ENCODE results near the gene PDE4B. TPM values are rescaled to one million over a fixed set of nuclear protein-coding genes. Genes with fewer than 3 reads are reported as not detected.

PDE4B gene
- total RNA-seq, 1 donor from 2014 or later: 1.2 TPM

DNA sequence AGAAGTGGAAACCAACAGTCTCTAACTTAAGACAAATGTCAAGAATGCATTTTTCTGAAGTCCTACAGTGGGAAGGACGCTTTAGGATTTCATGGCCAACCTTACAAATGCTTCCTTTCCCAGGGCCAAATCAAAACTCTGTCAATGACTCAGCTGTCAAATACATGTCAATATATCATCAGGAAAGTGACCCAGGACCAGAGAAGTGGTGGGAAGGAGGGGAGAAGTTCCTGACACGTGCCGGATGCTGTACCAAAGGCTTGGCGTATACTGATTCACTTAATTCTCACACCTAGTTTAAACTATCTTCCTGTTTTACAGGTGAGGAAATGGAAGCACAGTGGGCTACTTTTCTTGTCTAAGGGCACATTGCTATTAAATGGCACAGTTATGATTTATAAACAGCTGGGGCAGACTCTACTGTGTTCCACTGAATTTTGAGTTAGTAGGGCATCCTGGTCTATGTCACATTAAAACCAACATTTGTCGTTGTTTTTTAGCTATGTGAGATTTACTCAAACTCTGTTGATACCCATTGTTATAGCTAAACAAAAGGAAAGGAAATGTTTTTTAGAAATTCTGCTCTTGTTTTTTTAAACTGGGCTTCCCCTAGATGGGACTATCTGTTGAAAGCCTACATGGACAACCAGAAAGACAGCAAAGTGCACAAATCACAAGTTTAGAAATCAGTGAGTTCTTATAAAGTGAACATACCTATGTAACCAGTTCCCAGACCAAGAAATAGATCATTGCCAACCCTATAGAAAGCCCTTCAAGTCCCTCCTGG is 533.1 kb downstream of the PDE4B start:
- no peaks in the 10 kb centered on the region for H3K79me2 ChIP-seq (ENCODE audit: low read depth)
- H2AFZ ChIP-seq (replicated peaks): no peak overlapping the region
- peaks cover 6% of the 10 kb centered on the region for H3K4me1 Mint-ChIP-seq
- H3K36me3 Mint-ChIP-seq: peaks cover 6% of the 10 kb centered on the region
- H3K27ac Mint-ChIP-seq: no peak overlapping the region
- no peaks in the 10 kb centered on the region for H3F3A ChIP-seq (ENCODE audit: low read depth)
- H4K20me1 ChIP-seq (ENCODE audit: low read depth): no peaks in the 10 kb centered on the region
- H3K4me3 ChIP-seq: no peak overlapping the region
- H3K27me3 ChIP-seq: no peaks in the 10 kb centered on the region
- no peaks in the 10 kb centered on the region for H3K9me3 ChIP-seq (ENCODE audit: low read depth)
- DNase-seq (ENCODE audit: low spot score): no peak
- H3K27me3 Mint-ChIP-seq (ENCODE audit: insufficient read depth, low read depth): no peaks in the 10 kb centered on the region
- H3K4me1 ChIP-seq: peaks cover 3% of the 10 kb centered on the region
- H3K4me3 Mint-ChIP-seq: no peak overlapping the region
- no peak overlapping the region for H3K27ac ChIP-seq
- H3K36me3 ChIP-seq: no peaks in the 10 kb centered on the region
- no peak overlapping the region for H3K4me2 ChIP-seq
- TF ChIP-seq EZH2 (IDR thresholded peaks at IDR 0.05): no peak
- TF ChIP-seq, protein P1, sequence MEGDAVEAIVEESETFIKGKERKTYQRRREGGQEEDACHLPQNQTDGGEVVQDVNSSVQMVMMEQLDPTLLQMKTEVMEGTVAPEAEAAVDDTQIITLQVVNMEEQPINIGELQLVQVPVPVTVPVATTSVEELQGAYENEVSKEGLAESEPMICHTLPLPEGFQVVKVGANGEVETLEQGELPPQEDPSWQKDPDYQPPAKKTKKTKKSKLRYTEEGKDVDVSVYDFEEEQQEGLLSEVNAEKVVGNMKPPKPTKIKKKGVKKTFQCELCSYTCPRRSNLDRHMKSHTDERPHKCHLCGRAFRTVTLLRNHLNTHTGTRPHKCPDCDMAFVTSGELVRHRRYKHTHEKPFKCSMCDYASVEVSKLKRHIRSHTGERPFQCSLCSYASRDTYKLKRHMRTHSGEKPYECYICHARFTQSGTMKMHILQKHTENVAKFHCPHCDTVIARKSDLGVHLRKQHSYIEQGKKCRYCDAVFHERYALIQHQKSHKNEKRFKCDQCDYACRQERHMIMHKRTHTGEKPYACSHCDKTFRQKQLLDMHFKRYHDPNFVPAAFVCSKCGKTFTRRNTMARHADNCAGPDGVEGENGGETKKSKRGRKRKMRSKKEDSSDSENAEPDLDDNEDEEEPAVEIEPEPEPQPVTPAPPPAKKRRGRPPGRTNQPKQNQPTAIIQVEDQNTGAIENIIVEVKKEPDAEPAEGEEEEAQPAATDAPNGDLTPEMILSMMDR (IDR thresholded peaks at IDR 0.05): no peak
- TF ChIP-seq EZH2phosphoT487 (IDR thresholded peaks at IDR 0.05): no peak
- H3K9ac ChIP-seq: no peak overlapping the region
- no peaks in the 10 kb centered on the region for H3K9me3 Mint-ChIP-seq

DNA sequence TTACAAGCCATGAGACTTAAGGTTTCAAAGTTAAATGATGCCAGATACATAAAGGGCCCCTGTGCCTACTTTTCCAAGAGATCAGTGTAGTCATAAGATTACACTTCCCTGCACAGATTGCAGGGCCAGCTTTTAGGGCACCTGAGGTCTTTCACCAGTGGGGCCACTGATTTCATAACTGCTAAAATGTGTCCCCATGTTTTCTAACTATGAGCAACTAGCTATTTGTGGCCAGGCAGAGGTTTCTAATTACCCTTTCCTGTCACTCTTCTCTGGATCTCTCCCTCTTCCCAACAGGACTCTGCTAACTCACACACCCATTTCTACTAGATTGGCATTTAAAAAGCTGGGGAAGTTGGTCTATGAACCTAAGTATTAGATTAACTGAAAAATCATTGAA is 534.2 kb downstream of the PDE4B start:
- Mint-ChIP-seq H3K4me1 (peaks cover 11% of the 10 kb centered on the region), H3K27ac (no peak overlapping the region), H3K36me3 (peaks cover 2% of the 10 kb centered on the region), H3K9me3 (no peaks in the 10 kb centered on the region), H3K27me3 (ENCODE audit: insufficient read depth, low read depth) (no peaks in the 10 kb centered on the region), H3K4me3 (no peak overlapping the region)
- Histone ChIP-seq H3K27me3 (no peaks in the 10 kb centered on the region), H3K4me2 (no peak overlapping the region), H3K79me2 (ENCODE audit: low read depth) (no peaks in the 10 kb centered on the region), H3K4me1 (peaks cover 11% of the 10 kb centered on the region), H2AFZ (replicated peaks) (no peak overlapping the region), H4K20me1 (ENCODE audit: low read depth) (no peaks in the 10 kb centered on the region), H3K4me3 (no peak overlapping the region), H3F3A (ENCODE audit: low read depth) (peaks cover 3% of the 10 kb centered on the region), H3K9ac (no peak overlapping the region), H3K36me3 (no peaks in the 10 kb centered on the region), H3K9me3 (ENCODE audit: low read depth) (no peaks in the 10 kb centered on the region), H3K27ac (no peak overlapping the region)
- DNase-seq (ENCODE audit: low spot score): no peak
- TF ChIP-seq EZH2phosphoT487 (IDR thresholded peaks at IDR 0.05) (no peak), EZH2 (IDR thresholded peaks at IDR 0.05) (no peak)
- TF ChIP-seq, protein P1 (IDR thresholded peaks at IDR 0.05): no peak

GRCh38 chr1:66327588-66327987 is 534.9 kb downstream of the PDE4B start:
- Histone ChIP-seq H3K27ac (no peak overlapping the region), H3F3A (ENCODE audit: low read depth) (peaks cover 5% of the 10 kb centered on the region), H4K20me1 (ENCODE audit: low read depth) (no peaks in the 10 kb centered on the region), H3K79me2 (ENCODE audit: low read depth) (no peaks in the 10 kb centered on the region), H3K4me2 (no peak overlapping the region), H3K36me3 (no peaks in the 10 kb centered on the region), H3K9me3 (ENCODE audit: low read depth) (no peaks in the 10 kb centered on the region), H3K4me1 (peaks cover 17% of the 10 kb centered on the region), H3K4me3 (no peak overlapping the region), H2AFZ (replicated peaks) (no peak overlapping the region), H3K9ac (no peak overlapping the region), H3K27me3 (no peaks in the 10 kb centered on the region)
- no peak for DNase-seq (ENCODE audit: low spot score)
- peaks cover 17% of the 10 kb centered on the region for H3K4me1 Mint-ChIP-seq
- no peaks in the 10 kb centered on the region for H3K36me3 Mint-ChIP-seq
- TF ChIP-seq EZH2phosphoT487 (IDR thresholded peaks at IDR 0.05) (no peak), EZH2 (IDR thresholded peaks at IDR 0.05) (no peak)
- TF ChIP-seq, protein P1 (IDR thresholded peaks at IDR 0.05): no peak
- H3K27me3 Mint-ChIP-seq (ENCODE audit: insufficient read depth, low read depth): no peaks in the 10 kb centered on the region
- H3K9me3 Mint-ChIP-seq: no peaks in the 10 kb centered on the region
- no peak overlapping the region for H3K4me3 Mint-ChIP-seq
- H3K27ac Mint-ChIP-seq: no peak overlapping the region
